BLaER1 (cell line): ENCODE measurements around the gene MAD1L1.
"Not testable (repeated sequence)": the region's sequence is repeated elsewhere in the genome, so short reads cannot be mapped to it uniquely, and the experiment has no call there.

Experiments
- H3K27ac ChIP-seq: shearing (Covaris generic); formaldehyde crosslinking; 2 replicates; pipeline ENCODE4 v1.8.1; 2022
- H3K27me3 ChIP-seq: shearing (Covaris generic); formaldehyde crosslinking; 2 replicates; pipeline ENCODE4 v1.8.1; 2022
- H3K36me3 ChIP-seq: shearing (Covaris generic); formaldehyde crosslinking; 2 replicates; pipeline ENCODE4 v1.8.1; 2022
- H3K4me1 ChIP-seq: shearing (Covaris generic); formaldehyde crosslinking; 2 replicates; pipeline ENCODE4 v1.8.1; 2022
- H3K4me2 ChIP-seq: shearing (Covaris generic); formaldehyde crosslinking; 2 replicates; pipeline ENCODE4 v1.8.1; 2022
- H3K4me3 ChIP-seq: shearing (Covaris generic); formaldehyde crosslinking; 2 replicates; pipeline ENCODE4 v1.8.1; 2022
- H3K9ac ChIP-seq: shearing (Covaris generic); formaldehyde crosslinking; 2 replicates; pipeline ENCODE4 v1.8.1; 2022
- H3K9me3 ChIP-seq: shearing (Covaris generic); formaldehyde crosslinking; 2 replicates; pipeline ENCODE4 v1.8.1; 2022
- H4K20me1 ChIP-seq: shearing (Covaris generic); formaldehyde crosslinking; 2 replicates; pipeline ENCODE4 v1.8.1; 2022
- Cebpa-rat ChIP-seq: shearing (Covaris generic); IDR thresholded peaks from 2 replicates; pipeline ENCODE4 v1.8.1; 2022

MAD1L1 gene

DNA sequence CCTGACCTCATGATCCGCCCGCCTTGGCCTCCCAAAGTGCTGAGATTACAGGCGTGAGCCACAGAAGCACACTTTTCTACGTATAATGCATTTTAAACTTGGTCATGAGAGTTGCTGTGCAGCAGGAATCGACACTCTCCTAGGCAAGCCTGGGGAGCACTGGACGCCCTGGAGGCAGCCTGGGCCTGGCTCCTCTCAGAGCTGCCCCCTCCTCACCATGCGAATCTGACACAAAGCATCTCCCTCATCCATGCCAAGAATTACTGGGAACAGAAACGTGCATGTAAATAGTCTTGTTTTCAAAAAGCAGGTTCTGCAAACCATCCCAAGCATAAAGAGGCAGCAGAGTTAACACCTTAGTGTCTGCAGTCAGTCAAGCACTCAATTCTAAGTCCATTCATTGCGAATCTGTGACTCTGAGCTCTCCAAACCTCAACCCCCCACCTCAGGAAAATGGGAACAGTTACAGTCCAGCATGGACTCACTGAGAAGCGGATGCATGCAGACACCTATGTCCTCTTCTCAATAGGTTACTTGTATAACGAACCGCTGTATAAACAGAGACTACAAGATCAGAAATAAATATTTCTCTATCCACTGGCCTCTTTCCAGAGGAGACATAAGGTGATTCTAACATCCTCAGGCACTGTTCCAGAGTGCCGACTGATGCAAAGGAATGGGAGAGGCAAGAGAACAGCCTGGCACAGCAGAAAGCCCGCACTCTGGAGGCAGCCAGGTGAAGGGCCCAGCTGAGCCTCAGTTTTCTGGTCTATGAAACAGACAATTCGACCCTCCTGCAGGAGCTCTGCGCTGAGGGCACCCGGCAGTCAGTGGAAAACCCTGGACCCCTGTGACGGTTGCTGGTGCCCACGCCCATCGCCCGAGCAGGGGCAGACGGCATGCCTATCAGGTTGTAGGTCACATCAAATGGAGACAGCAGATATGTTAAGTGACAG is 68.9 kb downstream of the MAD1L1 start:
- peak overlapping the region; percentile 65 for H3K9ac ChIP-seq
- no peaks in the 10 kb centered on the region for H4K20me1 ChIP-seq
- H3K9me3 ChIP-seq, result no peaks in the 10 kb centered on the region
- peak overlapping the region; percentile 52 for H3K27ac ChIP-seq
- H3K27me3 ChIP-seq, result no peaks in the 10 kb centered on the region
- H3K4me3 ChIP-seq, result no peak overlapping the region
- H3K36me3 ChIP-seq, result no peaks in the 10 kb centered on the region
- TF ChIP-seq Cebpa-rat, result no peak
- H3K4me1 ChIP-seq, result peaks cover 93% of the 10 kb centered on the region
- peak overlapping the region; percentile 82 for H3K4me2 ChIP-seq

DNA sequence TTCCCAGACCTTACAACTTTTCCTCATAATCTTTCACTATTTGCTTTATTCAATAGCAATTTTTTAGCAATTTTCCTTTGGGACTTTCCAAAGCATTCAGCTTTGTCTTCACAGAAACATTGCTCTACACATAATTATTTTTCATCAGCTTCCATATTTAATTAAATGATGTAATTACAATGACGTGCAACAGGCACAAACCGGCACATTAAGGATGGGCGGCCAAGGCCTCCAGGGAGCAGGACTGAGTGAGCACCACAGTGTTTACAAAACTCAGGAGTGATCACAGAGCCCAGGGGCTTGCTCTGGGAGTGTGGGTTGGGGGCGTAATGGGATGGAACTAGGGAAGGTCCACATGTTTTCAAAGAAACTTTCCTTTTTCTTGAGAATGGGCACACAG is 69.8 kb downstream of the MAD1L1 start:
- Histone ChIP-seq H3K27ac (peak overlapping the region; percentile 52), H4K20me1 (no peaks in the 10 kb centered on the region), H3K9me3 (no peaks in the 10 kb centered on the region), H3K27me3 (no peaks in the 10 kb centered on the region), H3K4me2 (peak overlapping the region; percentile 82), H3K36me3 (no peaks in the 10 kb centered on the region), H3K4me1 (peaks cover 93% of the 10 kb centered on the region), H3K9ac (peak overlapping the region; percentile 65), H3K4me3 (no peak overlapping the region)
- no peak for TF ChIP-seq Cebpa-rat

GRCh38 chr7:2162004-2162902 is 70.5 kb downstream of the MAD1L1 start:
- H3K27me3 ChIP-seq, H3K36me3 ChIP-seq, H3K9ac ChIP-seq, H3K4me3 ChIP-seq, H3K9me3 ChIP-seq, H4K20me1 ChIP-seq: not testable (repeated sequence)
- H3K4me1 ChIP-seq, result peaks cover 94% of the 10 kb centered on the region
- peak overlapping the region; percentile 52 for H3K27ac ChIP-seq
- peak overlapping the region; percentile 82 for H3K4me2 ChIP-seq

DNA sequence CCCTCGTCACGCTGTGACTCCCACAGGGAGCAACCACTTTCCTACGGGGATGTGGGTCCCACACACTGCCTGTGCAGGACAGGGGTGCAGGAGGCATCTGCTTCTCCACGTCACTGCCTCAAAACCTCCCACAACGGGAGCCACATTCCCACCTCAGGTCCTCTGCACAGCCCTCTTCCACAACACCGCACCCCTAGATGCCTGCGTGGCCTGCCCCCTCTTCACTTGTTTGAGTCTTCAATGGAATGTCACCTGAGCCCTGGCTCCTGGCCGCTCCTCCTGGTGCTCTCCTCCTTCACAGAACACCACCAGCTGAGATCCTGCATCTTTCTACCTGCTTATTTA is 73.6 kb downstream of the MAD1L1 start:
- TF ChIP-seq Cebpa-rat, result no peak
- H3K27me3 ChIP-seq, result no peaks in the 10 kb centered on the region
- peak overlapping the region; percentile 74 for H3K9ac ChIP-seq
- H4K20me1 ChIP-seq, result no peaks in the 10 kb centered on the region
- peak overlapping the region; percentile 82 for H3K4me2 ChIP-seq
- H3K4me3 ChIP-seq, result peak overlapping the region; percentile 16
- no peaks in the 10 kb centered on the region for H3K9me3 ChIP-seq
- H3K4me1 ChIP-seq, result peaks cover 94% of the 10 kb centered on the region
- H3K36me3 ChIP-seq, result peaks cover 15% of the 10 kb centered on the region; the same call in 1 of the 2 replicates
- peak overlapping the region; percentile 89 for H3K27ac ChIP-seq

DNA sequence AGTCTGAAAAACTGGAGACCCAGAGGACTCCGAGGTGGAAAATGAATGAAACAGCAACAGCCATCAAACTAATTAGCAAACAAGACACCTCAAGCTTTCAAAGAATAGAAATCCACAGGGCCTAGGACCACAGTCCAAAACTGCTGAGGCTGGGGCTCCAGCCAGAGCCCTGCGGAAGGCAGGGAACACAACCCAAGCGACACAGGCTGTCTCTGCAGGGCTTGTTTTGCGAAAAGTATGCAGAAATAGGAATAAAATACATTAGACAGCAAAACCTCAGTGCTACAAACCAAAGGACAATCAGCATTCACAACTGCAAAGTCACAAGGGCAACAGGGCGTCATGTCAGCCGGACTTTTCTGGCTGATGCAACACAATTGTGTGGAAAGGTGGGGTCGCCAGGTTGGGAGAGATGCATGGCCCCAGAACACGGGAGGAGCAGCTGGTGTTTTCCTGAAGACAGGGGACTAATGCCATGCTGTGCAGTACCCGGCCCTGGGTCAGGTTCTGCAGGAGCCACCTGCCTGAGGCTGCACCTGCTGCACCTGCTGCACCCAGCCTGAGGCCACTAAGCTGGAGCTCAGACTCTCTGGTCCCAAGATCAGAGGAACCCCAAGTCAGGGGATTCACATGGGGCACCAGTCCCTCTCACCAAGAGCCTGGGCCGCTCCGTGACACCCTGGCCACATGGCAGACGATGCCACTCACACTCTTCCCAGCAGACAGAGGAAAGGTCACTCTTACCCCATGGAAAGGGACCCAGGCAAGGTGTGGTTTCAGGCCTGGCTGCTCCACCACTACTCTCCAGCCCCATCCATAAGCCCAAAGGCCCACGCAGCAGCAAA is 74.2 kb downstream of the MAD1L1 start:
- peak overlapping the region; percentile 82 for H3K4me2 ChIP-seq
- no peaks in the 10 kb centered on the region for H3K27me3 ChIP-seq
- H3K4me3 ChIP-seq, result peak overlapping the region; percentile 16
- peaks cover 94% of the 10 kb centered on the region for H3K4me1 ChIP-seq
- peak overlapping the region; percentile 89 for H3K27ac ChIP-seq
- H4K20me1 ChIP-seq, result no peaks in the 10 kb centered on the region
- peaks cover 18% of the 10 kb centered on the region for H3K36me3 ChIP-seq
- no peaks in the 10 kb centered on the region for H3K9me3 ChIP-seq
- no peak for TF ChIP-seq Cebpa-rat
- H3K9ac ChIP-seq, result peak overlapping the region; percentile 74

DNA sequence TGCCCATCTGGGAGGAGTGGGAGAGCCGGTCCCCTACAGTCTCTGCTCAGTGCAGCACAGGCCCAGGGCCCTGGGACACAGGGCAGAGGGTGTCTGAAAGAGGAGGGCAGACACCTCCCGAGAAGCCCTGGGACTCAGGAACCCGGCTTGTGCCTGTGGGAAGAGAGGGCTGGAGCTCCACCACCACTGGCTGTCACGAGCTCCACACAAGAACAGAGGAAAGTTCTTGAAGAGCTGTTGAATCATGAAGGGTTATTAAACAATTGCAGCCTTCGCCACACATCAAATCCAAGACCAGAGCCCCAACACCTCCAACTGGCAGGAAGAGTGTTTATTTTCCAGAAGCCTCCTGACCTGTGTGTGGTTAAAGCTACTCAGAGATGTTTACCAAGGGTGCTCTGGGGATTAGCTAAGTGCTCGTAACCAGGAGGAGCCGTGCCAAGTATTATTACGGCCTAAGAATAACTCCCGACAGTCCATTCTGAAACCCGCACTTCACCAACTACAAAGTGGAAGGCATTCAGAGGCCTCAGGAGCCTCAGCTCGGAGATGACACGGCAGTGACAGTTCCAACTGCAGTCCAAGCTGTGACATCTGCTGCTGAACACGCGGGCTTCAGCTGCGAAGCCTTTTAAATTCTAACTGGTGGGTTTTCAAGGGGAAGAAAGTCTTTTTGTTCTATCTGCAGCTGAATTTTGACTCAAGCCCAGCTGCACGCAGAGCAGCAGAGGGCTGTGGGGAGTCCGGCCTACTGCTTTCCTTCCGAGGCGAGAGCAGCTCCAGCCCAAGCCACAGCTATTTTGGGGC is 75.1 kb downstream of the MAD1L1 start:
- Histone ChIP-seq H3K4me1 (peaks cover 94% of the 10 kb centered on the region), H3K4me3 (peak overlapping the region; percentile 24; the same call in 1 of the 2 replicates), H3K4me2 (peak overlapping the region; percentile 82), H3K9me3 (no peaks in the 10 kb centered on the region), H3K27me3 (no peaks in the 10 kb centered on the region), H3K36me3 (peaks cover 19% of the 10 kb centered on the region), H4K20me1 (no peaks in the 10 kb centered on the region), H3K9ac (peak overlapping the region; percentile 74), H3K27ac (peak overlapping the region; percentile 89)
- no peak for TF ChIP-seq Cebpa-rat

GRCh38 chr7:2156756-2157472 is 75.8 kb downstream of the MAD1L1 start:
- Histone ChIP-seq H4K20me1 (no peaks in the 10 kb centered on the region), H3K4me3 (peak overlapping the region; percentile 24; the same call in 1 of the 2 replicates), H3K9me3 (no peaks in the 10 kb centered on the region), H3K27me3 (no peaks in the 10 kb centered on the region), H3K36me3 (peaks cover 19% of the 10 kb centered on the region), H3K4me2 (peak overlapping the region; percentile 82), H3K27ac (peak overlapping the region; percentile 89), H3K4me1 (peaks cover 99% of the 10 kb centered on the region), H3K9ac (peak overlapping the region; percentile 74)
- no peak for TF ChIP-seq Cebpa-rat

GRCh38 chr7:2154831-2155230 is 77.9 kb downstream of the MAD1L1 start:
- H3K27ac ChIP-seq, result peak overlapping the region; percentile 50
- no peaks in the 10 kb centered on the region for H4K20me1 ChIP-seq
- no peaks in the 10 kb centered on the region for H3K9me3 ChIP-seq
- H3K4me1 ChIP-seq, result peaks cover 99% of the 10 kb centered on the region
- no peak overlapping the region for H3K4me3 ChIP-seq
- no peaks in the 10 kb centered on the region for H3K27me3 ChIP-seq
- no peak overlapping the region for H3K9ac ChIP-seq
- peak overlapping the region; percentile 82 for H3K4me2 ChIP-seq
- H3K36me3 ChIP-seq, result peaks cover 19% of the 10 kb centered on the region
- no peak for TF ChIP-seq Cebpa-rat
